HG03025 (cell line): ENCODE data around the gene MRTFB.
A peak's percentile ranks its signal among the peaks of the same experiment; 100 is the strongest.

Source experiments
- ATAC-seq: cut with Tn5 transposase; IDR thresholded peaks from one replicate; pipeline ENCODE4 v1.9.1; 2021; ENCODE audit warnings: mild to moderate bottlenecking, moderate library complexity; ENCODE audit not compliant: unreplicated experiment, low FRiP score

MRTFB gene

DNA sequence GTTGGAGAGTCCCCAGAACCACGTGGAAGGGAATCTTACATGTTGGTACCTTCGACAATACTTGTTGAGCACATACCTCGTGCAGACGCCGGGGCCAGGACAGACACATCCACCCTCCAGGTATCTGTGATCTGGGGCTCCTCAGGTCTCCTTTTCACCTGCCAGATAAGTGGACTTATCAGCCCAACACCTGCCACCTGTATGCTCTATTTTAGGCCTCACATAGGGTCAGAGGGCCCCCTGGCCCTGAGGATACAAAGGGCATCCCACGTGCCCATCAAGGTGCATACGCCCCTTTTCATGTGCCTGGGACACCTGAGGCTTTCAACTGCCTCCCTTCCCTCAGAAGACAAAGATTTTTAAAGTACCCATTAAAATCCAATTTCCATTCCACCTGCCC is 212.7 kb downstream of the MRTFB start:
- no peak for ATAC-seq

DNA sequence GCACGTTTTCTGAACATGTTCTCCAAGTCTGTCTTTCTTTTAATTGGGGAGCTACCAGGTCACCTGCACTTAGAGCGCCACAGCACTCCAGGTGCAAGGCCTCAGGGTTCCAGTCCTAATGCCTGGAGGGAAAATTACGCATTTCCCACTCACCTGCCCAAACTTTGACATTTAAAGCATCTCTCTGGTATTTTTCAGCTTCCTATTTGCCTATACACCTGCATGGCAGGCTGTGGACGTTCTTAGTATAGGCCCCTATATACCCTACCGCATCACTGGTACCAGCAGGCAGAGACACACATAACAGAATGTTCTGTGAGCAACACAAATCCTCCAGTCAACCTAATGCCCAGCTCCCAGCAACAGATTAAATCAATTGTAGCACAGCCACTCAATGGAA is 213.3 kb downstream of the MRTFB start:
- no peak for ATAC-seq

DNA sequence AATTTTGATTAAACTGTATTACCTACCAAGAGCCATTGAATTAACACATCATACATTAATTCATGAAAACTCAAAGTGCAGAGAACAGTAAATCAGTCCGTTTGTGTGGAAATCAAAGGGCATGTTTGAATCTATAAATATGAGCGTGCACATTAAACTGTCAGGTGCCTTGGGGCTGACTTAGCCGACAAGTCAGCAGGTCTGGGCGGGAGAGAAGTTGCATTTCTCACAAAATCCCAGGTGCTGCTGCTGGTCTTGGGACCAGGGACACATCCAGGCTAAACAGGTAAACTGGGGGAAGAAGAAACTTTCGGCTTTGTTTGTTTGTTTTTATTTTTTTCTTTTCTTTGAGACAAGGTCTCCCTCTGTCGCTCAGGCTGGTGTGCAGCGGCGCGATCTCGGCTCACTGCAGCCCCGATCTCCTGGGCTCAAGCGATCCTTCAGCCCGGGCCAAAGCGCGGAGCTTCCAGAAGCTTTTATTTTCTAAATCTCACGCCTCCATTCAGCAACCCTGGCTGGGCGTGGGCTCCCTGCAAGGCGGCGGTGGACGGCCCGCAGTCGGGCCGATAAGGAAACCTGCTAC is 213.9 kb downstream of the MRTFB start:
- ATAC-seq, result peak; percentile 28

DNA sequence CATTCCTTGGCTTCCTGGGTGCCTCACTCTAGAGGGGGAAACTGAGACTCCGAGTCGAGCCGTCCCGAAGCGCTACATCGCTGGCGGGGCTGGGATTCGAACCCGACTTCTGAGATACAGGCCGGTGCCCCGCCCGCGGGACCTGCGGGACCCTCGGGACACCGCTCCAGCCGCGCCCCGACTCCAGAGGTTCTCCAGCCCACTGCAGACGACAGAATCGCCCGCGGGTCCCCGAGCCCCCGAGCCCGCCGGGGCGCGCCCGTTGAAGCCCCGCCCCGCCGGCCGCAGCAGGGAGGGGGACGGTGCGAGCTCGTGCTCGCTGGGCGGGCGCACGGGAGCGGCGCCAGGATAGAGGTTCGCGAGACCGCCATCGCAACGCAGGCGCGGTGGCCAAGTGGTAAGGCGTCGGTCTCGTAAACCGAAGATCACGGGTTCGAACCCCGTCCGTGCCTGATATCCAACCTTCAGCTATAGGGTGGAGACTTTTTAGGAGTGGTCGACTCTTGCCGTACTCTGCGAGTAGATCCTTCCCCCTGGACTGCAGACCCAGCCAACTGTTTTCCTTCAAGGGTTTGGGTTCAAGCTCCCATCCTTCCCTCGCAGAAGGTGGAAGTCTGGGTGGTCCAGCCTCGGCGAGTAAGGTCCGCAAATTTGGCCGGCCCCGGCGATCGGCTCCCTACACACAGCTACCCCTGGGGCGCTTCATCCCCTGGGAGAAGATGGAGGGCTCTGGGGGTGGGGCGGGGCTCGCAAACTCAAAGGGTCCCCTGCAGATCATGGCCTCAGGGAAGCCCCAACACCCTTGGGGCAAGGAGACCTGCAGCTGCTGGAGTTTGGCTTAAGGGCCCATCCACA is 214.6 kb downstream of the MRTFB start:
- peak; percentile 74 for ATAC-seq

DNA sequence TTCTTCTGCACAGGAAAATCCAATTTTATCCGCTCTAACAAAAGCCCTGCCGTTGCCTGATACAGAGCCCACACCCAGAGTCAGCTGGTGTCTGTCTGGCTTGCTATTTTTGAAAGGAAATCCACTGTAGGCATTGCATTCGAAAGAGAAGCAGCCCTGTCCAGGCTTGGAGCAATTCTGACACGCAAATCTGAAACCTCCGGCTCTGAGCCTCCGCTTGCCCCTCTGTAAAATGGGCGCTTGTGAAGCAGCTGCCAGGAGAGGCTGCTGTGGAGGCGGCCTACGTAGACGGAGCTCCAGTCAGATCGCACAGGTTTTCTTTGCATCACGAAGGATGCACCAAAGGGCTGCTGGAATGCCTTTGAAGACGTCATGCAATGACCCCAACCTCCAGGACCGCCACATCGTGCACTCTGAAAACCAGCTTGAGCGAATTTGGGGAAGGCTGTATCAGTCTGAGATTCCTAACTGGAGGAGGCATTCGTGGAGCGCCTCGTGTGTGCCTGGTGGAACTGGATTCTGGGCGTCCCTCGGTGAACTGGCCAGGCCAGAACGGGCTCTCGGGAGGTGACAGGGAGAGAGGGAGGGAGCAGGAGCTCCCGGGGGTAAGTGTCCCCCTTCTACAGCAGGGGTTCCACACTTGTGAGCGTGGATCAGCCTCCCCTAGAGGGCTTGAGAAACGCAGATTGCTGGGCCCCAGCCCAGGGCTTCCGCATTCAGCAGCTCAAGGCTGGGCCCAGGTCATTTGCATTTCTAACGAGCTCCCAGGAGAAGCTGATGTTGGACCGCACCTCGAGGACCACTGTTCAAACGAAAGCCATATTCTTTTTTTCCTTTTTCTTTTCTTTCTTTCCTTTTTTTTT is 215.5 kb downstream of the MRTFB start:
- ATAC-seq, result peak; percentile 4

DNA sequence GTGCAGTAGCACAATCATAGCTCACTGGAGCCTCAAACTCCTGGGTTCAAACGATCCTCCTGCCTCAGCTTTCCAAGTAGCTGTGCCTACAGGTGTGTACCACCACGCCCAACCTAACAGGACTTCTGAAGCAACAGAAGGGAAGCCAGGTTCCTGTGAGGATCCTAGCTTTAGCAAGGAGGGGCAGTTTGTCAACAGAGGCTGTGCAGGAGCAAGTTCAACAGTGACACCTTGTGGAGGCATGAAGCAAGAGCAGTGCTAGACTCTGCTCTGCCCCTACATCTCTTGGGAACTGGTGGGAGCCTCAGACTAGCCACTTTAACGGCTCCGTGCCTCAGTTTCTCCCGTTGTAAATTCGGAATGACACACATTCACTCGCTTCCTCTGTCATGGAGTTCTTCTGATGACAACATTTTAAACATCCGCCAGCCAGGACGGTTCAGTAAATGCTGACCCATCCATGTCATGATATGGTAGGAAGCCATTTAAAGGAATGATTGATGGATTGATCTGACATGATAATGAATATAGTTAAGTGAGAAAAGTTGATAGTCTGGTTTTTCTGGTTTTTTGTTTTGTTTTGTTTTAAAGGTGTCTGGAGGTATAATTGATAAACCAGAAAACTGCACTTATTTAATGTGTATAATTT is 218.7 kb downstream of the MRTFB start:
- no peak for ATAC-seq

DNA sequence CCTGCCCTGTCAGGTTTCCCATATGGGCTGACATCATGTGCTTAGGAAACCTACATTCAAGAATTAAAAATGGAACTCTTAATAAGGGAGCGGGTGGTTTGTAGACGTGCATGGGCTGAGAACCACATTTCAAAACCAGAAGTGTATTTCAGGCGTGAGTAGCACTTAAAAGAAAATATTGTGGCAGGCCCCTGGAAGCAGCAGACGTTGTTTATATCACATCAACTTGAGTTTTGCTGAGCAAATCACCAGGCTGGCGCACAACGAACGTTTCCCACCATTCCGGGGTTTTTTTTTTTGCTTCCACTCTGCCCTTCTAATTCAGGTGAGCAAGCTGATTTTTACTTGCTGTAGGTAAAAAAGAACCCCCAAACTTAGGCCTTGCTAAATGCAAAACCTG is 220.2 kb downstream of the MRTFB start:
- no peak for ATAC-seq

DNA sequence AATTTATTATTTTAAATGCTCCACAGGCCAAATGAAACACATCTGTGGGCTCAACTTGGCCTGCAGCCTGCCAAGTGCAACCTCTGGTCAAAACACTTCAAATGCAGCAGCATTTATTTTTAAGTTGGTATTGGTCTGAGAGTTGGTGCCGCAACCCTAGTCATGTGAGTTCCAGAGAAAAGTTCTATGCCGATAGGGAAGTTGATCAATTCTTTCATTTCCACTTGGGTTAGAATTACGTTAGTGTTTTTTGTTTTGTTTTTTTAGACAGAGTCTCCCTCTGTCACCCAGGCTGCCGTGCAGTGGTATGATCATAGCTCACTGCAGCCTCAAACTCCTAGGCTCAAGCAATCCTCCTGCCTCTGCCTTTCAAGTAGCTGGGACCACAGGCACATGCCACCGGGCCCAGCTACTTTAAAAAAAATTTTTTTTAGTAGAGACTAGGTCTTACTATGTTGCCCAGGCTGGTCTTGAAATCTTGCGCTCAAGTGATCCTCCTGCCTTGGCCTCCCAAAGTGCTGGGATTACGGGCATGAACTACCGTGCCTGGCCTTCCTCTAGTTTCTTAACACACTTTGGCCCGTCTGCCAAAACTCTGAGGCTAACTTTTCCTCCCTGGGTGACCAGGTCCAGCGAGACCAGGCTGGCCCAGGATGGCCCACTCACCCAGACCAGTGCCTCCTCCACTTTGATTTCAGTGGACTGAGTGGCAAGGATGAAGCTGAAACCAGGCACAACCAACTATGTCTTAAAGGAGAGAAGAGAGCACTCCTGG is 221.1 kb downstream of the MRTFB start:
- no peak for ATAC-seq

DNA sequence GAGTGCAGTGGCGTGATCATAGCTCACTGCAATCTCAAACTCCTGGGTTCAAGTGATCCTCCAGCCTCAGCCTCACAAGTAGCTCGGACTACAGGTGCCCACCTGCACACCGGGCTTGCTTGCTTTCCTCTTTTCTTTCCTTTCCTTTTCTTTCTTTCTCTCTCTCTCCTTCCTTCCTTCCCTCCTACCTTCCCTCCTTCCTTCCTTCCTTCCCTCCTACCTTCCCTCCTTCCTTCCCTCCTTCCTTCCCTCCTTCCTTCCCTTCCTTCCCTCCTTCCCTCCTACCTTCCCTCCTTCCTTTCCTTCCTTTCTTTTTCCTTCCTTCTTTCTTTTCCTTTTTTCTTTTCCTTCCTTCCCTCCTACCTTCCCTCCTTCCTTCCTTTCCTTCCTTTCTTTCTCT is 225.5 kb downstream of the MRTFB start:
- no peak for ATAC-seq

DNA sequence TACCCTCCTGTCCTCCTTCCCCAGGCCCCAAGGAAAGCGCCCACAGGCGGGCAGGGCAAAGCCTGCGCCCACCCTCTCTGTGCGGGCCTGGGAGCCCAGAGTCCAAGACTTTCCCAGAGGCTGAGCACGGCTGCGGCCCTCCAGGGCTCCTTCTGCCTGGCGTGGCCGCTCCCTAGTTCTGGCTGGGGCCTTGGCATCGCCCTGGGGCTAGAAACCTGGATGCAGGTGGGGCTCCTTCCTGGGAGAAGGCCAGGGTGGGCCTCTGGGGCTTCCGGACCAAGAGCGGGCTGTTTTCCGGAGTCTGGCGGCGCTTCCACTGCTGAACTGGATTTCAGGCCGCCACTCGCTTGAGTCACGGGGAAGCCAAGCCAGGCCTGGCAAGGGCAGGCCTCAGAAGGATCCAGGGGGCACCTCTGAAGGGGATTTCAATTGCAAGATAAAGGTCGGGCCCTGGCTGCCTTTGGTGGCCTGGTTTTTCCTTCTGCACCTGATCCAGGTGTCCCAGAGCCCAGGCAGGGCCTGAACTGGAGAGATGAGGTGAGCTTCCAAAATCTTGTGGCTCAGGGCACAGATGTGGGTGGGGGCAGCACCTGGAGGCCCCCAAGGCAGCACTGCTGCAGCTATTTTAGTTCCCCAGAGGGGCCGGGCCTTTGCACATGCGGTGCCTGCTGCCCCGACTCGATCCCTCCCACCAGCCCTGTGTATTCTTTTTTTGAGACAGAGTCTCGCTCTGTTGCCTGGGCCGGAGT is 227.4 kb downstream of the MRTFB start:
- no peak for ATAC-seq

DNA sequence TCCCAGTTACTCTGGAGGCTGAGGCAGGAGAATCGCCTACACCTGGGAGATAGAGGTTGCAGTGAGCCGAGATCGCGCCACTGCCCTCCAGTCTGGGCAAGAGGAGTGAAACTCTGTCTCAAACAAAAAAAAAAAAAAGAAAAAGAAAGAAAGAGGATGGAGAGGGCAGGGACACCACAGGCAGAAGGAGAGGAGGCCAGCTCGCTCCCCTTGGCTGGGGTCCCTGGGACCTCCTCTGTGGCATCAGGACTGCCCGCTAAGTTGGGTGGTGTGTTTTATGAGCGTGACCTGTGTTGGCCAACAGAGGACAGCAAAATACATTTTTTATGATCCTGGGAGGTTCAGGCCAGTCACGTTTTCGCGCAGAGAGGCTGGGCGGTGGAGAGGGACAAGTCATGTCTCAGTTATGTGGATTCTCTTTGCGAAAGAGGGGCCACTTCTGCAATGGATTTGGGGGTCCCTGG is 229.6 kb downstream of the MRTFB start:
- ATAC-seq, result no peak

DNA sequence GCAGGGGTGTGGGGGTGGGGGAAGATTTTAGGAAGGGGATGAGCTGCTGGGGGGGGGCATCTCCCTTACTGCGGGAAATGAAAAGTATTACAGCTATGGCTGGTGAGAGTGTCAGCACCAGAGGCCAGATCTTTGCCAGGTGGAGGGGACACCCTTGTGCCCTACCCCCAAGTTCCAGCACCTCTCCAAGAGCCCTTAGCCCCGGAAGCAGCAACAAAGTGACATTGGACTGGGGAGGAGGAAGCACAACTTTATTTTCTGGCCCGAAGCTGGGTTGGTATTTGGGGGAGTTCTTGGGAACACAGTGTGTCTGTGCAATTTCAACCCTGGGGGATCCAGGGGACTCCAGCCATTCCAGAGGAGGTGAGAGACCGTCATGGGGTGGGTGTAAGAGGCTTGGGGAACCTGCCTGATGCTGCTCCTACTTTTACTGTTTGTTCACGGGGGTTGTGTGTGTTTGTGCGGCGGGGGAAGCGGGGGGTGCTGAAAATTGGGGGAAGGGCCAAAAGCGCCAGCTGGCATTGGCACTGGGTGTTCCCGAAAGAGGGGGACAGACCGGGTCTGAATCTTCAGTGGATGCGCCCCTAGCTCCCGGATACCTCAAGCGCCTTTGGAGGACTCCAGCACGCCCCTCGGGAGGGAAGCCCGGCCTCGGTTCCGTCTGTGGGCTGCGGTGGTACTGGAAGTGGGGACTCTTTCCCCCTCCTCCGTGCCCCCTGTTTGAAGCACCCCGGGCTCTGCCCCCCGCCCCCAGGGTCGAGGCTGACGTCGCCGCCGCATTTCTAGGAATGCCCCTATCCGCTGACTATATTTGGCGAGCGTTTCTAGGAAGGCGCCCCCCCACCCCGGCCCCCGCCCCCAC is 230.3 kb downstream of the MRTFB start:
- ATAC-seq, result no peak

DNA sequence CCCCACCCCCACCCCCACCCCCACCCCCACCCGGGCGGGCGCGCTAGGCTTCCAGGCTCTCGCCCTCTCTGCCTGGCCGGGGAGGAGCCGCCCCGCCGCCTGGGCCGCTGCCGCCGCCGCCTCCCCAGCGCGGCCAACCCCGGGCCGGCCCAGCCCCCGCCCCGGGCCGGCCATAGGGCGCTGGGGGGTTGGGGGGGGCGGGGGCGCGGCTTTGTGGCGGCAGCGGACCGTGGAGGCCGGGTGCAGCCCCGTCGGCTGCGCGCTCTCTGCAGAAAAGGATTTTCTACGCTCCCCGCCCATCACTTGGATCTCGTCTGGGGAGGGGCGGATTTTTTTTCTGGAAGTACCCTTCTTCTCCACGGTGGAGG is 230.9 kb downstream of the MRTFB start:
- ATAC-seq, result no peak

DNA sequence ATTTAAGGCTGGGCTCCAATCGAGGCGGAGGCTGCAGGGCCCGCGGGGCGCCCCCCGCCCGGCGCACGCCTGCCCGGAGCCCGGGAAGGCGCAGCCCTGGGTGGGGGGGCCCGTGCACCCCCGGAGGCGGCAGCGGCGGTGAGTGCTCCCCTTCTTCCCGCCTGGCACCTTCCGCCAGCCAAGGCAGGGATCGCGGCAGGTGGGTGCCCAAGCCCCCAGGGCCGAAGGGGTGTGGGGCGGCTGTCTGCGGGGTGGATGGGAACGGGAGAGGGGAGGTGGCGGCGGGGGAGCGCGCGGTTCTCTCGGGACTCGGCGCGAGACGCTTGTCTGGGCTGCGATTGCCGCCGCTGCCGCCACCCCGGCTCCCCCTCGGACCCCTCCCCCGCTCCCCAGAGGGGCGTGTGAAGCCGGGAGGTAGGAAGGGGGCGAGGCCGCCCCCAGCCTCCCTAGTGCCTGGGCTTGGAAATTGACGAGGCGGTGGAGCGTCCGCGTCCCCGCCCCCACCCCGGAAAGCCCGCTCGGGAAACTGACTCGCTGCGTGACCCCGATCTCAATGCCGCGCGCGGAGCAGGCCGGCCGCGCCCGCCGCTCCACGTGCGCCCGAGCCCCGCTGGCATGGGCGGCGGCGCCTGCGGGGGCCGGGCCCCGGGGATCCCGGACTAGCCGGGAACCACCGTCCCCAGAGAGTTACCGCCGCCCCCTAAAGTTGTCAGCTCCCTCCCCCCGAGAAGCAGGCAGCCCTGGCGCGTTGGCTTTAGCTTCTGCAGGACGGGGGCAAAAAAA is 231.5 kb downstream of the MRTFB start:
- no peak for ATAC-seq

DNA sequence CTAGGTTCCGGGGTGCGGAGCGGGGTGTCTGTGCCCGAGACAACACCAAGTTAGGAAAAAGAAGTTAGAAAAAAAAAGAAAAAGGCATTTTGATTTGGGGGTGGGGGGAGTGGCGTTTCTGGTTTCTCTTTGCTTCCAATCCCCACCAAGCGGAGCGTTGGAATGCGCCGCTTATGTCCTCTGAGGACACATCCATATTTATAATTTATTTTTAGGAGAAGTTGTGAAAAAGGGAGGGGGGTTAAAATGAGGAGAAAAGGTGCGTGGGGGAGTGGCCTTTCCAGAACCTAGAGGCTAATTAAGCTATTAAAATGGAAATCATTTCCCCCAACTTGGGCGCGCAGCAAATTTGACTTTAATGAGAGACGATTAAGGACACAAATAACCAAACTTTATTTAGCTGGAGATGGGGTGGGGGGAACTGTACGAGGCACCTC is 232.1 kb downstream of the MRTFB start:
- ATAC-seq, result no peak

DNA sequence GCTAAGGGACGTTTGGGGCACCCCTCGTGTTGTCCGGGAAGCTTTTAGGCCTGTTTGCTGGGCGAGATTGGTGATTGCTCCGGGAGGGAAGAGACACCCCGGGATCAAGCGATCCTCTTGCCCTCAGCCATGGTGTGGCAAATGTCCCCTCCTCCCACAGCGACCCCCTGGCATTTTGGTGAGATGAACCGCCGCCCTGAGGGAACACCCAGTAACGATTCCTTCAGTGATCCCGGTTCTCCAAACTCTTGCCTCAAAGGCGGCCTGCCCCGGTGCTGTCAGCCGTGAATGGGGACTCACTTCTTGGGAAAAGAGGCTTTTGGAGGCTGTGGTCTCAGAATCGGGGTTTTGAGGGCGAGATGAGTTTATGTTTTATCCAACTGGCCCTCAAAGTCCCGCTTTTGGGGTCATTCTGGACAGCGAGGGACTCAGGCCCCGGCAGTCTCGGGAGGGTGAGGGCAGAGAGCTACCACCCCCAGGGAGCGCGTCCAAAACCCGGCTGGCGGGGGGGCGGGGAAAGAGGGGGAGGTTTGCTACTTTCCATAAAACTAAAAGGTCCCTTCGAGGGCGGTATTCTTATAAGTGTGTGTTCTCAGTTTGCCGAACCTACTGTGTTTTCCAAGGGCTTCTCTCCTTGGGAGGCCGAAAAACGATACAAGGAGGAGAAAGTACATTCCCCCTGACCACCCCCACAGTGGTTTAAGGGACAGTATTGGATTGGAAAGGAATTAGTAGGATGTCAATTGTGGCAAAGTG is 232.7 kb downstream of the MRTFB start:
- no peak for ATAC-seq

DNA sequence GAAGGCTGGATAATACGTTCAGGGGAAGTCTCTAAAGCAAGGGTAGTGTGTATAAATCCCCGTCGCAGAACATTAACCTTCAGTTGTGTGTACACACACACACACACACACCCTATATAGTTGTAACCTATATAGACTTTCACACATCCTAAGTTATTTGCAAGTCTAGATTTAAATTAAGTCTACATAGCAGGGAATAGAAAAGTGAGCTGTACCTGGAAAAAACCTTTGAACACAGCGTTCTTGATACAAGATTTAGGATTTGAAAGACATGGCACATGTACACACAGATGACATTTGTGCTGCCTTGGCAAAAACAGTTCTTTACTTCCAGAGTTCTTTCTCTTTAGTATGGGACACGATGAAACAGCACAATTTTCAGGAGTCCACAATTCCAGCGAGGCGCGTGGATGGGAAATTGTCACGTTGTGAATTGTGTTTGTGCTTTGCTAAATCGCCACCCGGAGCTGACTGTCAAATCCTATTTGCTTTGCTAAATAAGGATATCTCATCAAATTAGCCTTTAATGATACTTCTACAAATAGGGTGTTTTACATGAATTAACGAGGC is 233.9 kb downstream of the MRTFB start:
- ATAC-seq, result no peak
